GM21723 (cell line): ENCODE data around the gene RAB1A.

Experiments used
- ATAC-seq: cut with Tn5 transposase; IDR thresholded peaks from one replicate; pipeline ENCODE4 v1.9.1; 2021; ENCODE audit warnings: mild to moderate bottlenecking, moderate library complexity; ENCODE audit not compliant: unreplicated experiment

The RAB1A gene

GRCh38 chr2:65062843-65063825, 66.8 kb downstream of the RAB1A start:
- no peak for ATAC-seq

- no peak for ATAC-seq
Observed at GRCh38 chr2:65061910-65062339, 68.0 kb downstream of the RAB1A start.

- ATAC-seq: no peak
Observed at GRCh38 chr2:65061146-65061909, 68.6 kb downstream of the RAB1A start.

- ATAC-seq: no peak
Observed at GRCh38 chr2:65059071-65059470, 70.8 kb downstream of the RAB1A start.

- peak; percentile 38 for ATAC-seq
Observed at GRCh38 chr2:65057391-65058052, 72.4 kb downstream of the RAB1A start.

- ATAC-seq: no peak
Observed at GRCh38 chr2:65057054-65057375, 72.9 kb downstream of the RAB1A start.

- ATAC-seq: peak; percentile 81
Observed at GRCh38 chr2:65056215-65057053, 73.5 kb downstream of the RAB1A start, which contains the start of gene CEP68. Gene CEP68 (plus strand): TSS chr2:65056416. CDS start chr2:65069445, 13,029 bp downstream.

- ATAC-seq: peak; percentile 40
Observed at GRCh38 chr2:65055422-65056214, 74.3 kb downstream of the RAB1A start.

GRCh38 chr2:65054749-65055421, 75.0 kb downstream of the RAB1A start:
- no peak for ATAC-seq

- peak; percentile 48 for ATAC-seq
Observed at GRCh38 chr2:65053199-65053598, 76.7 kb downstream of the RAB1A start.

GRCh38 chr2:65050931-65051330, 79.0 kb downstream of the RAB1A start:
- no peak for ATAC-seq

- no peak for ATAC-seq
Observed at GRCh38 chr2:65049010-65049639, 80.8 kb downstream of the RAB1A start.

GRCh38 chr2:65046633-65047407, 83.1 kb downstream of the RAB1A start:
- no peak for ATAC-seq

- no peak for ATAC-seq
Observed at GRCh38 chr2:65045651-65046050, 84.3 kb downstream of the RAB1A start.

GRCh38 chr2:65044097-65044735, 85.7 kb downstream of the RAB1A start:
- ATAC-seq: no peak

GRCh38 chr2:65043001-65043400, 86.9 kb downstream of the RAB1A start:
- no peak for ATAC-seq
